ENCODE measurements around the gene GLMP.

GRCh38 chr1:156246241-156246780, 49.2 kb downstream of the GLMP start:
- no peak for TF ChIP-seq CTCF (IDR thresholded peaks at IDR 0.05)
- TF ChIP-seq POLR2AphosphoS5 (IDR thresholded peaks at IDR 0.05; ENCODE audit: low read depth, low read length) = no peak
- TF ChIP-seq SIN3A (IDR thresholded peaks at IDR 0.05; ENCODE audit: borderline replicate concordance, insufficient read depth, low read depth, low read length) = no peak
- no peak for TF ChIP-seq REST (IDR thresholded peaks at IDR 0.05; ENCODE audit: insufficient read depth in 1 of 2, low read depth in 2 of 2, low read length in 1 of 2)
